HG02981 (cell line): Measurements from ENCODE around the gene FAM241B.

Source experiments
- ATAC-seq: cut with Tn5 transposase; IDR thresholded peaks from one replicate; pipeline ENCODE4 v1.9.1; 2021; ENCODE audit warnings: mild to moderate bottlenecking, moderate library complexity; ENCODE audit not compliant: unreplicated experiment

Gene FAM241B

DNA sequence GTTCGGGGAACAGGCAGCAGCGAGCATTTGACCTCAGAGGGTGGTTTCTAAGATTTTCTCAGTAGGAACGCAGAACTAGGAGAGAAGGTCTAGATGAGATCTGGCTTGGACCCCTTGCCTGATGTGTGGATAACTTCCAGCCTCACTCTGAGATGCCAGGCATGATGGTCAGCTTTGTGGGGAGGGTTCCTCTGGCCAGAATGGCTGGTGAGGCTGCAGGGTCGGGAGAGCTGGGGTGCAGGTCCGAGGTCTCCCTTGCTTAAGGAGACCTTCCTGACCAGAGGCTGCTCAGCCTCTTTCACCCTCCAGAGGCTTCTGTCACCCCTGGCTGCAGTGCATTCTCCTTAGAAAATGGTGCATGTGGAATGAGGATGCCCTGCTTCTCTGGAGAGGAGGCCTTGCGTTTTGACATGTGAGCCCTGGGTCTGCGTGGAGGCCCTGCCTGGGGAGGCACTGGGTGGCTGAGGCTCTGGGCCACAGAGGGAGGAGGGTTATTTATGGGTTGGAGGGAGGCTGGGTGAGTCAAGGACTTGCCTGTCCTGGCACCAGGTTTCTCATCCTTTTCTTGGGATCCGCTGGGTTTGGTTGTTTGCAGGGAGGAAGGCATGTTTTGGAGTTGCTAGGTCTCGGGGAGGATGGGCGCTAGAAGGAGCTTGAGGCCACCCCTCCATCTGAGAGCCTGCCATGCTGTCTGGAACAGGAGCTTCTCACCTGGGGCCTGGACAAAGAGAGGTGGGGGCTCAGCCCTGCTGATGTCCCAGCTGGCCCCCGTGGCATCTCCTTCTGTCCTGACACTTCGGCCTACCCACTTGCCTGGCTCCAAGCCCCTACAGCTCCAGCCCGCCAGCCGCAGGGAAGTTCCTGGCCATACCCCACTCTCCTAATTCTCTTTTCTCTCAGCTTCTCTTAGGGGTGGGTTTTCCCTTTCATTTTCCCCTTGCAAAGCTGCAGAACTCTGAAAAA, 3.9 kb downstream of the FAM241B start:
- no peak for ATAC-seq

DNA sequence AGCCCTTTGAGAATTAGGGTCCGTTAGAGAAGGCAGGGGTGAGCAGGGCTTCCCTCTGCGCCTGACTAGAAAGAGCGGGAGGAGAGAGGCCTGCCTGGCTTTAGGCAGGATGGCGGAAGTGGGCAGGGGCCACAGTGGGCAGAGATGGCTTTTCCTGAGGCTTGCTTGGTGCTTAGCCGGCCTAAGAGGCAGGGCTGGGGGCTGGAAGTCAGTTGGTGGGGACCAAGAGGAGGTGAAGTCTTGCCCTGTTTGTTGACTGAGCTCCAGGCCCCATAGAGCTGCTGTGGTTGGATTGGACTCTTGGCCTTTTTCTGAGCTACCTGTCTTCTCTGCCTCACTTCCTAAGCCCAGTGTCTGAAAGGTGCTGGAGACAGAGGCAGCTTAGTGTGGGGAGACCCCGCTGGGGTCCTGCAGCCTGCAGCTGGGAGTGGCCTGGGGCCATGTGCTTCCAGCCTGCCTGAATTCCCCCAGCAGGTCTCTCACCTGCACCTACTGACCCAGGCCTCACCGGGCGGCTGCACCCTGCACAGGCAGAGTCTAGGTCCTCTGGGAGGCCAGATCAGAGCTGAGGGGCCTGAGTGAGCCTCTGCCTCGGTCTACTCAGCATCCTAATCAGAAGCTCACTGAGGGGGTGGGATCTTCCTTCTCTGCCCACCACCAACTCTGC, 4.8 kb downstream of the FAM241B start:
- ATAC-seq: no peak

DNA sequence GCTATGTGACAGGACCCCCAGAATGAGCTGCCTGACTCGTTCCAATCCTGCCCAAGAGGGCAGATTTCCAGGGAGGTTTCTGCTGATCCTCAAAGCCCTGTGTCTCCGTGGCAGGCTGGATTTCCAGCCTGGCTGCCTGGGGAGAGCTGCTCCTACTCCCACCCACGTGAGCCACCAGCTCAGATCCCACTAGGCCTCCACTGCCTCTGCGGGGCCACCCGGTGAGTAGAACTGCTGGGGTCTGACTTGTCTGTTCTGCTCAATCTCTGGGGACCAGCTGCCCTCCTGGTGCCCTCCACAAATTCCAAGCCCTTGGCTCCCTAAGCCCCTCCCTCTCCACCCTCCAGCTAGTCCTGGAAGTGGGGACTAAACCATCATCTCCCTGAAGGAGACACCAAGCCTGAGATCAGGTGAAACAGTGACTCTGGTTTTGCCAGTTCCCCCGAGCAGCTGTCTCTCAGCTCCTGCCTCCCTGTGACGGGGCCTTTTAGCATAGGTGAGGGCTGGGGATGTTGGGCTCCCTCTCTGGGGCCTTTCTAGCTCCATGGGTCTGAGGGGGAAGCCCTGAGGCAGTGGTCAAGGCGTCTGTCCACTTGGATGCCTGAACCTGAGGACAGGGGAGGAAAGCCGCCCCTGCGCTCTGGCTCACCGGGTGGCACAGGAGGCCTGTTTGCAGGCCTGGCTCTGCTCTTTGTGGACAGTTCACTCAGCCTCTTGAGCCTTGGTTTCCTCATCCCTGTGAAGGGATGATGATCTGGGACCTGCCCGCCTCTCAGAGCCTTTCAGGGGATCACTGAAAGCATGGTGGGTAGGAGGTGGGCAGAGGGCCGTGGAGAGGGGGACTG, 5.6 kb downstream of the FAM241B start:
- ATAC-seq: no peak

DNA sequence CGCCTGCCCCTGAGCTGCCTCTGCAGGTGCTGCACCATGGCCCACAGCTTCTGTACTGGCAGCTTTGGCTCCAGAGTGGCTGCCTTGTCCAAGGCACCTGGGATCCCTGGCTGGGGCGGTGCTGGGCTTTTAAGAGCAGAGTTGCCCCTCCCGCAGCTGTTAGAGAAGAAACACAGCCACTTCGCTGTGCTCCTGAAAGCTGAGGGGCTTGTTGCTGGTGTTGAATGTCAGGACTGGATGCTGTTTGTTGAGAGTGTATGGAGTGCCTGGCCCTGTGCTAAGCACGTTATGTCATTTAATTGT, 6.2 kb downstream of the FAM241B start:
- no peak for ATAC-seq

DNA sequence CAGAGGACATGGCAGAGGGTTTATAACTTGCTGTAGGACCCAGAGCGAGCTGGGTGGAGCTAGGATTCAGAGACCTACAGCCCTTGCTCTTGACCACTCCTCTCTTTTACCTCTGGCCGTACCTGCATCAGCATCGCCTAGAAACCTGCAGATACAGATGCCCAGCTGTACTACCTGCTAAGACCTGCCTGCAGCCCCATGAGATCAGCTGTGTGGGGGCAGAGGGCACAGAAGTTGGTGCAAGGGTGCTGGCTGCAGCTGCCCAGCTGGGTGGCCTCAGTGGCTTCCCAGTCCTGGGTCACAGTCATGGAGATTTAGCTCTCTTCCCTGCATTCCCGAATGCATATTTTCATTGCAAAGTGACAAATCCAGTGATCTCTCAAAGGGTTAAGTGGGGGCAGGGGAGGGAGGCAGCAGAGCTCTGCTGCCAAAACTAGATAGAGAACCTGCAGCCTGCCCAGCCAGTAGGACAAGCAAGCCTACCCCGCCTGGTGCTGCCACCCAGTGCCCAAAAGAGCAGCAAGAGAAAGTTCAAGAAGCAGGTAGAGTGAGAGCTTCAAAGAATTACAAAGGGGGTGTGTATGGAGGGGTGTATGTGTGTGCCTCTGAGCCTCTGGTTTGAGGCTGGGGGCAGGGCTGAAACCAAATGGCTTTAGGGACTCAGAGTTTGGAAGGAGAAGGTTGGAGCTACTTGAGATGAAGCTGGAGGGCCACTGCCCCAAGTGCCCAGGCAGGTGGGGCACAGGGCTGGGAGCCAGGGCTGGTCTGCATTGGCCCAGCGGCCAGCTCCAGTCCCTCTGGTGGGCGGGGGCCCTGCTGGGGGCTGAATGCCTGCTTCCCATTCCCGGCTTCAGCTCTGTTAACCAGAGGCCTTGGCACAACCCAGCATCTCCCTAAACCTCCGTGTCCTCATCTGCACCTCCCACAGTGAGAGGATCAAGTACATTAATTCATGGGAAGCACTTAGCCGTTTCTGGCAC, 6.9 kb downstream of the FAM241B start:
- ATAC-seq: no peak

DNA sequence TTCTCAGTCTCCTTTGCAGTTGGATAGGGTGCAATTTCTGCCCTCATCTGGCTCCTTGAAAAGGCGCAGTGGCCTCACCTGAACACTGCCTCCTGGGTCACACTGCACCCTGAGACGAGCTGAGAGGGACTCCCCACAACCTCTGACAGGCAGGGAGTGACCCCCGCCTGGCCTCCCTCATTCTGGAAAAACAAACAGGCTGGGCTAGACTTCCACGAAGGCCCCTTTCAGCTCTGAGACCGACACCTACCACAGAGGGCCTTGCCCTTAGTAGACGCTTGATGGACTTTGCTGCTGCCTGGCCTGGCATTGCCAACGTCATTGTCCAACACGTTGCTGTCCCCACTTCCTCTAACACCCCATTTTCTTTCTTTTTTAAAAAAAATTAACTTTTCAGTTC, 8.6 kb downstream of the FAM241B start:
- no peak for ATAC-seq

DNA sequence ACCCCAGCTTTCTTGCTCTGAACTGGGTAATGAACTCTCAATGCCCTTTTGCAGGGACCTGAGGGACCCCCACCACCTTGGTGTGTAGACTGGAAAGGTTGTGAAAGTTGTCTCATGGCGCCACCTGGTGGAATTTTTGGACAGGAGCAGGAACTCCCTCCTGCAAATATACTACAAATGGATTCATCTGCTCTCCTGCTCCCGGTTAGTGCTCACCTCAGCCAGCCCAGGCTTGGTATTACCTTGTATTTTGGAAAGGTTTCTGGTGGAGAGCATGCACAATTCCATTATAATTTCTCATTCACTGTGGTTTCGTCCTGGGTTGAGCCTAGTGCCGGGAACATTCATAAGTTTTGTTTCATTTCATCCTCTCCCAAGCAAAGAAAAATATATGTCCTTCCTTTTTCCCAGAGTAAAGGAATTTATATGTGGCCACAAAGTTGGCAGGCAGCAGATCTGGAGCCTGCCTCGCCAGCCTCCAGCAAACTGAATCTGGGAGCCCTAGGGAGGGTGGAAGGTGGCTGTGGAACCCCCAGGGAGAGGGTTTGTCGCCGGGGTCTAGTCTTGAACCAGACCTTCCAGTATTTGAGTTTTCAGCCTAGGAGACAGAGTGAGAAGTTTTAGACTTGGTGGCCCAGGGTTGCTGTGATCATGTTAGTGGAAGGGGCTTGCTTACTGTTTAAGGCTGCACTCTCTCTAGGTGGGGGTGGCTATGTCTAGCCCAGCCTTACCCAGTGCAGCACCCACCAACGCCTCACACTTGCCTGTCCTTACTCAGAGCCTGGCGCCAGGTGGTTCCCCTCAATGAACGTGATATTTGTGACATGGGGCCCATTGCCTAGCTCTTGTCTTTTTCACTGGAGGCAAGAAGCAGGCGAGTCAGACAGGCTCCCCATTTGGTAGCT, 9.5 kb downstream of the FAM241B start:
- ATAC-seq: no peak

DNA sequence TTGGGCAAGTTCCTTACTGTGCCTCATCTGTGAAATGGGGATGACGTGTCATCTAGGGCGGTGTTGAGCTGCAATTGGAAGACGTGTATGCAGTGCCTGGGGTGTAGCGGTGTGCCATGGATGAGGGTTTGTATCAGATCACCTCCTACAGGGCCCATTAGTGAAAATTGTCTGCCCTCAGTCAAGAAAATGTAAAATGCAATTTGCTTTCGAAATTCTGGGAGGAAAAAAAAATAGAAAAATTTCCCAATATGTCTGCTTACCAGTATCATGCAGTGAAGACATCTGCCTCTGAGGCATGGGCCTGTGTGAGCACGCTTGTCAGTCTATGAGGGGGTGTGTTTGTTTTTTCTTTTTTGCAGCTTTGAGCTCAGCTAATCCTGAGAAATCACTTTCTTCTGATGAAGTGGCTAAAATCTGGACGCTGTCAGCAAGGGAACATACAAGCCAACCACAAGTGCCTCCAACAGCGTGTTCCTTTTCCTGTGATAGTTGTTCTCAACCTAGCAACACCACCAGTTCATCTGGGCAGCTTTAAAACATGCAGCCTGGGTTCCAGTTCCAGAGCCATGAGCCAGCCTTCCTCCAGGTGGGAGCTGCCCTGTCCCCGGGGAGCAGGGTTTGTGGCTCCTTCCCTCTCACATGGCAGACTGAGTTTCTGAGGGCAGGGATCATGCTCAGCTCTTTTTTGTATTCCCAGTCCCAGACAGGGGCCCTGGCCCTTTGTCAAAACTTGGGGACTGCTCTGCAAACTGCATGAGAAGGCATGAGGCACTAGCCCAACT, 10.3 kb downstream of the FAM241B start:
- no peak for ATAC-seq

DNA sequence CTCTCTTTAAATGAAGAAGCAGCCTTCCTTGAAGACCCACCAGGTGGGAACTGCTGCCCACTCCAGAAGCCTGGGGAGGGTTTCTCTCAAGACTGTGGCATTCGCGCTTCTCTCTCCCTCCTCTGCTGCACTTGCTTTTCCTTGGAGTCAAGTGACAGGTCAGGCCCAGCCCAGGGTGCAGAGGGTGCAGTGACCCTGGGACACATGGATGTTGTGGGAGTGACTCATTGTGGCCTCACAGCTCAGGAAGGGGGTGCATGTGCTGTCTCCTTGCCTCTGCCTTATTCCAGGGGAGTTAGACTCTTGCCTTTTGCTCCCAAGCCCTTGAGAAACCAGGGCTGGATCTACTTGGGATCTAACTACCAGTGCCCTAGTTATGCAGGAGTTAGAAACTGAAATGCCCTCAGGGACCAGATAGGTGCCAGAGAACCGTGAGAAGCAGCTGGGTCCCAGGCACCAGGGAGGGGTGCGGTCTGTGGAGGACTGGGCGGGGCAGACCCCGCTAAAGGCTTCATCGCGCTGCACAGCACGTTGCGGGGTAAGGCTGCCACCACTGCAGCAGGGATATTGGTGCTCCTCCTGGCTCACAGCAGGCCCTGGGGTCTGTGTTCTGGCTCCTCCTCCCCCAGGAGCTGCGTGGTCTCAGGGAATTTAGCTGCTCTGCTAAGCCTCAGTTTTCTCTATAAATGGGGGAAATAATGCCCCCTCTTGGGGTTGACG, 11.4 kb downstream of the FAM241B start:
- no peak for ATAC-seq

DNA sequence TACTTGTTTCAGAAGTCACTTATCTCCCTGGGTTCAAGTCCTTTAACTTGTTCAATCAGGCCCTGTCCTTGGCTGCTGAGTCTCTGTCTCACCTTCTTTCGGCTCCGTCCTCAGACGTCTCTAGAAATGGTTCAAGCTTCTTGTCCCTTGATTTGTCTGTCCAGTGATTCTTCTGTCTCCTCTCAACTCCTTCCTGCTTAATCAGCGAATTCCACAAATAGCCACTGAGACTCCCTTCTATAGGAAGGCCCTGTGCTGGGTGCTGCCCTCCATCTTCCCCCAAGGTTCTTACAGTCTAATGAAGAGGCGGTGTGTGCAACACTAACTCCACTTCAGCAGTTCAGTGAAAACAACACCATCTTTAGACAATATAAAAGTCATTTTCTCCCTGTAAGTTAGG, 12.7 kb downstream of the FAM241B start:
- ATAC-seq: no peak

DNA sequence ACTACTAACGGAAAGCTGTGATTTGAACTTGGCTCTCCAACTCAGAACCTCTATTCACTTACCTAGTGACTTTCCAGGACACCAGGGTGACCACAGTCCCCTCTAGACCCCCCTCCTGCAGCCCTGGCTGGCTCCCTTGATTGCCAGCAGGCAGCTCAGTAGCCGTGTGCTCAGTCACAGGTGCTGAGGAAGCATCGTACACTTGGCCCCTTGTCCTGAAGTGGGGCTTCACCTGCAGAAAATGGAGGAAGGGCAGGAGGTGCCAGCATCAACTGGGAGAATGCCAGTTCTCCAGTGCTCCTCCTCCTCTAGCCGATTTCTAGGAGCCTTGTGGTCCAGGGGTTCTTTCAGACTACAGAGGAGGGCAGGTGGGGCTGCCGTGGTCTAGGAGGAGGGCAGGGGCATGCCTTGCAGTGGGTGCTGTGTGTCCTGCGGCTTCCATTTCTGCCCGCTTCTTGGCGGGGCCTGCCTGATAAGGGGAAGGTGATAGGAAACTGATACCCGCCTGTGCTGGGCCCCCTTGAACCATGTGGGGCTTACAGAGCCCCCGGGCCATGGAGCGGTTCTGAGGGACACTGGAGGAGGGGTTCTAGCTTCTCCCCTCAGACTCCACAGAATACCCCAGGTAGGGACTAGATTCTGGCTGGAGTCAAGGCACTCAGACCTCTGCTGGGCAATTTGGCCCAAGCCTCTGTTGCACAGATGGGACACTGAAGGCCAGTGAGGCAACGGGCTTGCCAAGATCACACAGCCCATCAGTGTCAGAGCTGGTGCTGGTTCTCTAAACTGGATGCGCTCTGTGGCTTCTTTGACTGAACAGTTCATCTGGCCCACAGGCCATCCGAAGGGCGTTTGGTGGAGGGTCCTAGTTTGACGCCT, 14.0 kb downstream of the FAM241B start:
- no peak for ATAC-seq

DNA sequence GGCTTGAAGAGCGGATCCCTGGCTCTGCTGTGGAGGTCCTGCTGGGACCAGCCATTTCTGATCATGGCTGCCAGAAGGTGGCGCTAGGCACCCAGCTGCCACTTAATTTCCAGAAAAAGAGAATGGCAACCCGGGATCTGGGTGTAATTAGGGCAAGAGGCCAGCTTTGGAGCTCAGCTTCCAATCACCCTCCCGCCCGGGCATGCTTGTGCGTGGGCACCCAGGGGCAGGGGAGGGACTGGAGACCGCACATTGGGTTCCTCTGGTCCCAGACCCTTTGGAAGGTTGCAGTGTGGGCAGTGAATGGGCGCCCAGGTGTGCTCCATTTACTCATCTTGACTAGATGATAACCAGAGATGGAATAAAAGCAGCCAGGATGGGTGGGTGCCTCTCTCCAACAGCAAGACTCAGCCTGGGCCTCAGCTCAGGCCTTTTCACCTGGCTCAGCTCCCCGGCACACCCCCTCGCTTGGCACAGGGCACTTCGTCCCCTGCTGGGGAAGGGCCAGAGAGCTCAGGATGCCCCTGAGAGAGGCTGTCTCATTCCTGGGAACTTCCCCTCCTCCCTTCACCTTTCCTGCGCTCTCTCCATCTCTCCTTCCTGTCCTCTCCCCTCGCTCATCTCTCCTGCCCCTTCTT, 14.7 kb downstream of the FAM241B start:
- no peak for ATAC-seq

DNA sequence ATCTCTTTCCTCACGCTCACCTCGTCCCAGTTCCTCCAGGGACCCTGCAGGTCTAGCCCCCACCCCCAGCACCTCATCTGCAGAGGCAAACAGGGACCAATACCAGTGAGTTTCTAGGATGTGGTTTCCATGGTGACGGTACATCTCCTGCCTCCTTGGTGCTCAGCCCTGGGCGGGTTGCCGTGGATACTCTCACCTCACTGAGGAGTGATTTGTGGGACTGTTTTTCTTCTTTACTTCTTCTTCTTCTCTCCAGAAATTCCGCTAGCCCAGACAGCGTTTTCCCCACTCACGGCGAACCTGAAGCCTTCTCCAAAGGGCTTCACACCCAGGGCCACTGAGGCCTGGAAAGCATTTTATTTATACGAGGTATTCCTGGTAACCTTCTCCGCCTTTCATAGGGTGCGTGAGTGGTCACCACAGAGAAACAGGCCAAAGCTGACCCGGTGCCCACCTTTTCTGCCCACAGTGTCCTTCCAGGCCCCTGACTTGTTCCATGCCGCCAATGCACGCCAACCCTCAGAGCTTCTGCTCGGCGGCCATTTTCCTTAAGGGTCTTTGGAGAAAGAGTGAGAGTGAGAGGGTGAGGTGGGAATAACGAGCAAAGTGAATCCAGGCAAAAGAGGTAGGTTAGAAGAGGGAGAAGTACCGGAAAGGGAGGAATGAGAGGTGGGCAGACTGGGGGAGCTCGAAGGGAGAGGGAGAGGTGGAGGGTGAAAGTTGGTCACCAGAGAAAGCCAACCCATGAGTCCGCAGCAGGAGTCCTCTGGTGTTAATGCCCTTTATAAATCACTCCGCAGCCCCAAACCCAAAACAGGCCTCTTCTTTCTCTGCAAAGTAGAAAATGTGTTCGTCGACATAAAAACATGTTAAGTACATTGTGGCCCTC, 15.5 kb downstream of the FAM241B start:
- no peak for ATAC-seq

DNA sequence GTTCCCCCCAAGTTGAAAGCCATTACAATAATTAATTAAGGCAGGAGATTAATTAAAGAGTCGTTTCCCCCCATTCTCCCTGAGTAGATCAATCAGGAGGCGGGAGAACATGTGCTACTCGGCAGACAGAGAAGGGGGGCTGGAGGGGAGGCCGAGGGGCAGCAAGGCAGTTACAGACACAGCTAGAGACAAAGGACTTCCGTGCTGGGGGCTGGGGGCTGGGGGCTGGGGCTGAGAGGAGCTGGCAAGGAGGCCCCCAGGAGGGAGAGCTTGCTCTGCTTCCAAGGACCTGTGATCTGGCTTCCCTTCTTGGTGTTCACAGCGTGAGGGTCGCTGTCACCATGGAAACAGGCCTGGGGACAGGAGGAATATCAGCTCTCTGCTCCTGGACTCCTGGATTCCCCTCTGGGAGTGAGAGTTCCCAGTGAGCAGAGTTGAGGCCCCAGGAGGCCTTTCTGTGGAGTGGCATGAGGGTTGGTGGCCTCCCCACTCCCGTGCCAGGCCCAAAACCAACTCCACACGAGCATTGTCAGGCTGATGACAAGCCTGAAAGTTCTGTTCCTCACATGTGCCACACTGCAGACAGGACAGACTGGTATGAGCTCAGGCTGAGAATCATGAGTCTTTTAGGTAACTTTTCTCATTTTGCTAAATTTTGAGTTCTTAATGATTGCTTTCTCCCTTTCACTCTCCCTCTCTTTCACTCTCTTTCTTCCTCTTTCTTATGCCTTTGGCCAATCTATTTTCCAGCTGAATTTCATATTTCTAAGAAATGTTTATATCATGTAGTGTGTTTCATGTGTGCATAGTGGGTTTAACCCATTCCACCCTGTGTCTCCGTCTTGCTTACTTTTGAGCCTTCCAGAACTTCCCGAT, 16.4 kb downstream of the FAM241B start:
- no peak for ATAC-seq

DNA sequence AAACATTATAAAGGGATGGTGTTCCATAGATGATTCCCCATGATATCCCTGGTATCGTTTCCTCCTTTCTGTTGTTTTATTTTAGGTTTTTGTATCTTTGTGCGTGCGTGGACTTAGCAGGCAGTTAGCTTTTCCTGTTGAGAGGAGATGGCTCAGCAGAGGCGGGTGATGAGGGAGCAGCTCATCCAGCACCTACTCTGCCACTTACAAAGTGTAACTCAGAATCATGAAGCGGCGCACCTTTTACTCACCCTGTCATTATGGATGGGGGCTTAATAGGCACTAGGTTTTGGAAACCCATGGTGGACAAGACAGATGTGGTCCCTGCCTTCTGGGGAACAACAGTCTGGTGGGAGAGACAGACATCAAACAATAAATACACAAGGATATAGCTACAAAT, 17.1 kb downstream of the FAM241B start:
- no peak for ATAC-seq
